ENCODE measurements around the gene PGR.

PGR gene

DNA sequence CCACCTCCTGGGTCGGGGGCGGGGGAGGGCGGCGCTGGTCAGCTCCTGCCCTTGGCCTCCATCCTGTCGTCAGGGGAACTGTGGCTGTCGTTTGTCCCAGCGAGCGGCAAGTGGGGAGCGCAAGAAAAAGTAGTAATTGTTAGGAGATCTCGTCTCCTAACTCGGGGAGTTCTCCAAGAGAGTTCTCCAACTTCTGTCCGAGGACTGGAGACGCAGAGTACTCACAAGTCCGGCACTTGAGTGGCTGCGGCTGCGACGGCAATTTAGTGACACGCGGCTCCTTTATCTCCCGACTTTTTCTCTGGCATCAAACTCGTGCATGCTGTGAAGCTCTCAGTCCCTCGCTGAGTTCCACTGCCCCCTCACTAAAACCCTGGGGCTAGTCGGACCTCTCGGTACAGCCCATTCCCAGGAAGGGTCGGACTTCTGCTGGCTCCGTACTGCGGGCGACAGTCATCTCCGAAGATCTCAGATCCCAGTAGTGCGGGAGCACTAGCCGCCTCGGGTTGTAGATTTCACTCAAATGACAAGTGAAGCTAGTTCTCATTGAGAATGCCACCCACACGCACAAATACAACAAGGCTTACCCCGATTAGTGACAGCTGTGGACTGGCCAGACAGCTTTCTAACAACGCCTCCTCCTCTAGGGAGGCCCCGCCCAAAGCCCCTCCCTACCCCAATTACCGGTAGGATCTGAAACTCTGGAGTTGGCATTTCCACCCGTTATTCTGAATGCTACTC lies at the start of gene PGR:
TSS of gene PGR (minus strand) at position 611 of the 741 bp plus-strand sequence. CDS start 743 bp downstream, outside the sequence.
- no peak for DNase-seq
- in situ Hi-C loops (cut with HindIII; ENCODE audit: low pct_ligation_motif_present, low pct_unique_long_range_greater_than_20kb, low sequenced_read_pairs), result no loop called here

GRCh38 chr11:101176381-101176780 lies 46.8 kb upstream of the PGR start:
- DNase-seq, result no peak
- in situ Hi-C loops (cut with HindIII; ENCODE audit: low pct_ligation_motif_present, low pct_unique_long_range_greater_than_20kb, low sequenced_read_pairs), result no loop called here

DNA sequence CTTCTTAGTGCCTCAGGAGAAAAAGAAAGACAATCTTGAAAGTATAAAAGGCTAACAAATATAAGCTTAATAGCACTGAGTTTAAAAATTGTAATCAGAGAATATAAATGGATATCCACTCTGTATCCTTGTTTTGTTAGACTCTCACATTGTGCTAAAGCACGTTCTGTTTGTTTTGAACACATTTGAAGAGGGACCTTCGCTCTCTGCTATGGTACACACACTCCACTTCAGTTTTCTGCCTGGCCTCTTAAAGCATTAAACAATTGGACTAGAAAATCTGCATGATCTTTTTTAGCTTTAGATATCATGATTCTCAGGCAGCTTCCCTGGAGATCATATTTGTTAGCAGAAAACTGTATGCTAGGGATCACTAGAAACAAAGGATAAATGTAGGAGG lies 40.3 kb upstream of the PGR start:
- no peak for DNase-seq
- in situ Hi-C loops (cut with HindIII; ENCODE audit: low pct_ligation_motif_present, low pct_unique_long_range_greater_than_20kb, low sequenced_read_pairs), result no loop called here

DNA sequence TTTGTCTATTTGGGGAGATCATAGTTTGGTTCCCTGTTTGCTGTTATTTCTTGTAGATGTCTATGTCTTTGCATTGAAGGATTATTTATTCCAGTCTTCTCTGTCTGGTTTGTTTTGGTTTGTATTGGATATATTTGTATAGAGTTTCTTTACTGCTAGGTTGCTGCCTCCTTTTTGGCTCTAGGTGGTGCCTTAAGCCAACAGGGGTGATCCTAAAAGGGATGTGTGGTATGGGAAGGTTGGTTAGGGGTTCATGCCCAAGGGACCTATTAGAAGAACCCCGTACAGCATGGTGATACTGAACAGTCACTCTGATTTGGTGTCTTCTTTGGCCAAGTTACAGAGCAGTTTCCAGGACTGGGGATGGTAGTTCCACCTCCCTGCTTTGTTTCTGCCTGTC lies 36.4 kb upstream of the PGR start:
- in situ Hi-C loops (cut with HindIII; ENCODE audit: low pct_ligation_motif_present, low pct_unique_long_range_greater_than_20kb, low sequenced_read_pairs), result no loop called here
- no peak for DNase-seq

DNA sequence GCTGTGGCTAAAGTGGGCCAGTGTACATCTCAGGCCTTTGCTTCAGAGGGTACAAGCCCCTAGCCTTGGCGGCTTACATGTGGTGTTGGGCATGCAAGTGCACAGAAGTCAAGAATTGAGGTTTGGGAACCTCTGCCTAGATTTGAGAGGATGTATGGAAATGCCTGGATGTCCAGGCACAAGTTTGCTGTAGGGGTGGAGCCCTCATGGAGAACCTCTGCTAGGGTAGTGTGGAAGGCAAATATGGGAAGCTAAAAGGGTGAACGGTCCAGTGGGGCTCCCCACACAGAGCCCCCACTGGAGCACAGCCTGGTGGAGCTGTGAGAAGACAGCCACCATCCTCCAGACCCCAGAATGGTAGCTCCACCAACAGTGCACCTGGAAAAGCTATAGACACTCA lies 28.5 kb upstream of the PGR start:
- DNase-seq, result no peak
- in situ Hi-C loops (cut with HindIII; ENCODE audit: low pct_ligation_motif_present, low pct_unique_long_range_greater_than_20kb, low sequenced_read_pairs), result no loop called here

DNA sequence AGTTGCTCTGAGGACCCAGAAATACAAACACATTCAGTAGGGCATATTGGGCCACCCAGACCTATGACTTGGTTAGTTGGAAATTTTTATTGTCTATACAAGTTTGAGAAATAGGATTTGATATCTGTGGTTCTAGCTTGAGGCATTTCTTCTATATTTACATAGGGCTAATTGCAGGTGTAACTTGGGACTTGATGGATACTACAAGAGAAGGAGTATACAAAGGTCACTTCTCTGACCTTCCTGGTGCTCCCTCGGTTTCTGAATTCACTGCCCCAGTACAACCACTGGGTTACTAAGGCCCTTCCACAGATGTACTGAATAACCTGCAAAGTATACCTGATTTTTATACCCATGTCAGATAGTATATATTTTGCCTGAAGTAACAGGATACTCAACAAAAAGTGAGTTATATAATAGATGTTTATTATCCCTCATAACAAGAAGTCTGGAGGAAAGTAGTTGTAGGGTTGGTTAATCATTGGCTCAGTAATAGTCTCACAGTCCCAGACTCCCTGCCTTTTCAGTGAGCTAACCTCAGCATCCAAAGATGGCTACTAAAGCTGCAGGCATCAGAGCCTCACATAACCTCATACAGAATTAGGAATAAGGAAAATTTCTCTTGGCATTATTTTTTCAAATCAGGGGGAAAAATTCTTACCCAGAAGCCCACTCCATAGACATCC lies 8.8 kb upstream of the PGR start:
- in situ Hi-C loops (cut with HindIII; ENCODE audit: low pct_ligation_motif_present, low pct_unique_long_range_greater_than_20kb, low sequenced_read_pairs), result no loop called here
- no peak for DNase-seq

DNA sequence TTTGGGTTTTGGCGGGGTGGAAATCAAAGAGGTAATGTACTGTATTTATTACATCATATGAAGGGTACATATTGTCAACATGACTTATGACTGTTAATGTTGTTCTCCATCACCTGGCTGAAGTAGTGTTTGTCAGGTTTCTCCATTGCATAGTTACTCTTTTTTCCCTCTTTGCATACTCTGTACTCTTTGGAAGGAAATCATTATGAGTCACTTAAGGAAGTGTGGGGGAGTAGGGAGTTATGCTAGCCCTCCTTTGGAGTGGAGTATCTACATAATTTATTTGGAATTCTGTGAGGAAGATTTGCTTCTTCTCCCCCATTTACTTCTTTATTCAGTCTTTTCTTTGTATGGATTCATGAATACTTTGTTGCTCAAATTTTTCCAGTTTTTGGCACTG lies 3.6 kb upstream of the PGR start:
- DNase-seq, result no peak
- in situ Hi-C loops (cut with HindIII; ENCODE audit: low pct_ligation_motif_present, low pct_unique_long_range_greater_than_20kb, low sequenced_read_pairs), result no loop called here

DNA sequence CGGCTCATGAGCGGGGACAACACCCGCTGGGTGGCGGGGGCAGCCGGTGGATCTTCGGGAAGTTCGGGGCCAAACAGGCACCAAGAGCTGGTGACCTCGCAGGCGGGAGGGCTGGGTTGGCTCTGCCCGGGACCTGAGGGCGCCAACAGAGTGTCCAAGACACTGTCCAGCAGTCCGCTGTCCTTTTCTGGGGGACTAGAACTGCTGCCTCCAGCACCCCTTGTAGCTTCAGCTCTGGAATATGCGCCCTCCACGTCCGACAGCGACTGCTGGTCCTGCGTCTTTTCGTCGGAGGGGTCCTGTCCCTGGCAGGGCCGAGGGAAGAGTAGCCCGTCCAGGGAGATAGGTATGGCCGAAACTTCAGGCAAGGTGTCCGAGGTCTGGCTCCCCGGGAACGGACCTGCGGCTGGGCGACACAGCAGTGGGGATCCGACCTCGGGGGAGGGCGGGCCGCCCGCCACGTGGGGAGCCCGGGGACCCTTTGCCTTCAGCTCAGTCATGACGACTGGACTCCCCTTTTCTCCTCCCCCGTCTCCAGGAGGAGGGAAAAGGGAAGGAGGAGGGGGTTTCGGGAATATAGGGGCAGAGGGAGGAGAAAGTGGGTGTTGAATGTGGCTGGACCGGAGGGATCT lies 926 bp downstream of the PGR start:
- in situ Hi-C loops (cut with HindIII; ENCODE audit: low pct_ligation_motif_present, low pct_unique_long_range_greater_than_20kb, low sequenced_read_pairs), result no loop called here
- DNase-seq, result no peak

DNA sequence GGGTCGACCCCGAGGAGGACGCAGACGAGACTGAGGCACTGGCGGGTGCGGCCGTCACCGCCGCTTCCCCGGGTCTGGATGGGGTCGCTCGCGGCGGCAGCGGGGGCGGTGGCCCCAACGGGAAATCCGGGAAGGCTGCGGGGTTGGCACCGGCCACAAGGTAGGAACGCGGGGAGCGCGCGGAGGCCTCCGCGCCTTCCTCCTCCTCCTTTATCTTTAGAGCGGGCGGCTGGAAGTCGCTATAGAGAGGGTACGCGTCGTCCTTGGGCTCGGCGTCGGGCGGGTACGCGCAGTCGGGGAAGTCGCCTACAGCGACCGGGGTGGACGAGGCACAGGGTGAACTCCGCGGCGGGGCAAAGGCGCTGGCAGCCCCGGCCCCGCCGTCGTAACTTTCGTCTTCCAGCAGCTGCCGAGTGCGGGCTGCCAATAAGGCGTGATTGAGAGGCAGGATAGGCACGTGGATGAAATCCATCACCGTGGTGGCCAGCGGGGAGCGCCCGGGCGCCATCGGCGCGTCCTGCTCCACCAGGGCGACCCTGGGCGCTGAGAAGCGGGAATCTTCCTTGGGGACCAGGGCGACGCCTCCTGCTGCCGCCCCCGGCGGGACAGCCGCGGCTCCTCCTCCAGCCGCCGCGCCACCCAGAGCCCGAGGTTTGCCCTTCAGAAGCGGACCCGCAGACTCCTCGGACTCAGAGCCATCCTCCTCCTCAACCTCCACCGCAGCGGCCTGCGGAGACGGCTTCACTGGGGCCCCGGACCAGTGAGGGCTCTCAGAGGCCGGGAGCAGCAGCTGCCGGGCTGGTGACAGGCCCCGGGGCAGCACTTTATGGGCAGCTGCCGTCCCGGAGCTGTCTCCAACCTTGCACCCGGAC lies 1.7 kb downstream of the PGR start:
- in situ Hi-C loops (cut with HindIII; ENCODE audit: low pct_ligation_motif_present, low pct_unique_long_range_greater_than_20kb, low sequenced_read_pairs), result no loop called here
- DNase-seq, result no peak

DNA sequence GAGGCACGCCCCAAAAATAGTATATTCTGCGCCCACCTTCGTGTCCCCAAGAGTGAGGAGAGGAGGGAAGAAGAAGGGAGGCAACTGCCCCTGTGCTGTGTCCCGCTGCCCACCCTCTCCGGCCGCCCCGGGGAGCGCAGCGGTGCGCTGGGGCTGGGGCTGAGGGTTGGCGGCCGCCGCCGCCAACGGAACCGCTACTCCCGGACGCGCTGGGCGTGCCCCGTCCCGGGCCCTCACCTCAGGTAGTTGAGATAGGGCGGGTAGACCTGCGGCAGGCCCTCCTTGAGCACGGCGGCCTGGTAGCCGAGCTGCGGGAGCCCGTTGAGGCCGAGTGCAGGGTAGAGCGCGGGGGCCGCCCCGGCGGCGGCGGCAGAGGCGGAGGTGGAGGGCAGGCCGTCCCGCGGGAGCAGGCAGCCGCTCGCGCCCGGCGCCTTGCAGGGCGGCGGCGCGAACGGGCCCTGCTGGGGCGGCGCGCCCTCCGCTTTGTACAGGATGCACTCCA lies 2.4 kb downstream of the PGR start:
- in situ Hi-C loops (cut with HindIII; ENCODE audit: low pct_ligation_motif_present, low pct_unique_long_range_greater_than_20kb, low sequenced_read_pairs), result no loop called here
- no peak for DNase-seq

DNA sequence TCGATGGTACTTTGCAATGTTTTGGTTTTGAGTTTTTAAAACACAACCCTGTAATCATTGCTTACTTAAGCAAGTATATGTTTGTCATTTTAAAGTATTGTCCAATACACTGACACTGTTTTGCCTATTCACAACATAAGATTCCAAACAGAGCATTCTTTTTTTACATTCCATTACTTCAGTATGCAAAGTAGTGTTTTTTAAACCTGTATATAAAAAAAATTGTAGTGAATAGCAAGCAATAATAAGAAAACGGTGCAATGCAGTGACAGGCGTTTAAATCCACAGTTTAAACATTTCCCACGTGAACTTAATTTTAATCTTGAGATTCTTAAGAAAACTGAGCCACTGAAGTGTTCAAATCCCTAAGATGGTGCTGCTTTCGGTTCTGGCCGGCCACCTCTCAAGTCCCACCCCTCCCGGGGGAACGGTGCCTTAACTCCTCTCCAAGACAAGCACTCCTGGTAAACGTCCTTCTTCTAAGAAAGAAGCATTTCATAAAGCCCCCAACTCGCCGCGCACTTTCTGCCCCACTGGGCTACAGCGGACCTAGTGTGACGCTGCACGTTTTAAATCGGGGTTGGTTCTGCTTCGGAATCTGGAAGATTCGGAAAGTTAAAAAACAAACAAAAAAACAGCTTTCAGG lies 2.9 kb downstream of the PGR start:
- in situ Hi-C loops (cut with HindIII; ENCODE audit: low pct_ligation_motif_present, low pct_unique_long_range_greater_than_20kb, low sequenced_read_pairs), result no loop called here
- DNase-seq, result no peak

DNA sequence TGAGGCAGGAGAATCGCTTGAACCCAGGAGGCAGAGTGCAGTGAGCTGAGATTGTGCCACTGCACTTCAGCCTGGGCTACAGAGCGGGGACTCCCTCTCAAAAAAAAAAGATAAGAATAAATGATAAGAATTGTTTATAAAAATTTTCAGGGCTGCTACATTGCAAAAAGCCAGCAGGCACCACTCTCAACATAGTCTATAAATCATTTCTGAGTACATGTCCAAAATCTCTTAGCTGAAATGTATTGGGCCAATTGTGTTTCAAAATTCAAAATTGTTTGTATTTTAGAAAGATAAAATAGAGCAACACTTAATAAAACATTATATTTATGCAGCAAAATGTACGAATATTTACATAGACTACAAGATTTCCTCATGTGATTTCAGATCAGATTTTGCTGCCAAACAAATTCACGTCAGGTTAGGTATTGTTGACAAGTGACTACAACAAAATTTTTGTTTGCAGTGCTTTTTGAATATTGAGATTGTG lies 13.9 kb downstream of the PGR start:
- in situ Hi-C loops (cut with HindIII; ENCODE audit: low pct_ligation_motif_present, low pct_unique_long_range_greater_than_20kb, low sequenced_read_pairs), result no loop called here
- DNase-seq, result no peak

GRCh38 chr11:101113540-101113939 lies 16.1 kb downstream of the PGR start:
- no peak for DNase-seq
- in situ Hi-C loops (cut with HindIII; ENCODE audit: low pct_ligation_motif_present, low pct_unique_long_range_greater_than_20kb, low sequenced_read_pairs), result no loop called here

GRCh38 chr11:101104716-101105115 lies 24.9 kb downstream of the PGR start:
- DNase-seq, result no peak
- in situ Hi-C loops (cut with HindIII; ENCODE audit: low pct_ligation_motif_present, low pct_unique_long_range_greater_than_20kb, low sequenced_read_pairs), result no loop called here

DNA sequence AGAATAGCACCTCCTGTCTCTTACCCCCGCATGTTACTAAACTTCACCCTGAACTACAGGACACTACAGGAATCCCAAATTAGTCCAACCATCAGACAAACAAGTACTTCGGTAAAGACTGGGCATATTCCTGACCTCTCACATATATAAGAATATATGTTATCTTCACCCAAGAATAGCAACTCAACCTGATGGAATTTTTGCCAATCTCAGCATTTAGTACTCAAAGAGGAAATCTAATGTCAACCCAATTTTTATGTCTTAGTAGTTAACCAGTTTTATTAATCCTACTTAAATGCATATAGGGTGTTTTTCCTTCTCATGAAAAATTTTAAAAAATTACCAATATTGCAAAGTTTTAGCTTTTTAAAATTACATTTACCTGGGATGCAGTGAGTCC lies 26.2 kb downstream of the PGR start:
- DNase-seq, result no peak
- in situ Hi-C loops (cut with HindIII; ENCODE audit: low pct_ligation_motif_present, low pct_unique_long_range_greater_than_20kb, low sequenced_read_pairs), result no loop called here

- DNase-seq, result no peak
- in situ Hi-C loops (cut with HindIII; ENCODE audit: low pct_ligation_motif_present, low pct_unique_long_range_greater_than_20kb, low sequenced_read_pairs), result no loop called here
Measured at GRCh38 chr11:101100601-101101000, 29.0 kb downstream of the PGR start.

DNA sequence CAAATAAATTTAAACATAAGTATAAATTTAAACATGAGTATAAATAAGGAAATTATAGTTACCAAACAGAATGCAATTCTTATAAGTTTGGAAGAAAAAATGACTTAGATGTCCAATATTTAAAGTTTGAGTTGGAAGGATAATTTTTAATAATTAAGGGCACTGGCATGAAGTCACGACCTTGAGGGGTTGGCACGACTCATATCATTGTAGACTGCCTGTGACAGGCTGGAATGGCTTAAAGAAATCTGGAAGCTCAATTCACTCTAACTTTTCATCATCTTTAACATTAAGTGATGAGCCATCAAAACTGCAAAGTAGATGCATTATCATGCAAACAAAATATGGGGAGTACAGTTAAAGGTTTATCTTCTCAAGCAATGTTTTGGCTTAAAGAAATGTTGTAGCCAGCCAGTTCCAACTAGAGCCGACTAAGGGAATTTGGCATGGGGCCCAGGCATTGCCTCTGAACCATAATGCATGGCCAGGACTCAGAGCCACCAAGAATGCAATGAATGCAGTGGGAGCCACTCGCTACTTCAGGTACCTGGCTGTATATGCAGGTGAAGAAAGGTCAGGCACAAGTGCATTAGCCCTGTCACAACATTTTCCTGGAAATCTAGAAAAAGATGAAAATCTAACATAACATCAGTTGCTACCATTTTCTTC lies 33.4 kb downstream of the PGR start:
- in situ Hi-C loops (cut with HindIII; ENCODE audit: low pct_ligation_motif_present, low pct_unique_long_range_greater_than_20kb, low sequenced_read_pairs), result no loop called here
- no peak for DNase-seq

GRCh38 chr11:101091781-101092180 lies 37.8 kb downstream of the PGR start:
- in situ Hi-C loops (cut with HindIII; ENCODE audit: low pct_ligation_motif_present, low pct_unique_long_range_greater_than_20kb, low sequenced_read_pairs), result no loop called here
- no peak for DNase-seq
